ENCODE results near the gene TRPC4.
"Not testable (repeated sequence)": the region's sequence is repeated elsewhere in the genome, so short reads cannot be mapped to it uniquely, and the experiment has no call there.

TRPC4 gene

DNA sequence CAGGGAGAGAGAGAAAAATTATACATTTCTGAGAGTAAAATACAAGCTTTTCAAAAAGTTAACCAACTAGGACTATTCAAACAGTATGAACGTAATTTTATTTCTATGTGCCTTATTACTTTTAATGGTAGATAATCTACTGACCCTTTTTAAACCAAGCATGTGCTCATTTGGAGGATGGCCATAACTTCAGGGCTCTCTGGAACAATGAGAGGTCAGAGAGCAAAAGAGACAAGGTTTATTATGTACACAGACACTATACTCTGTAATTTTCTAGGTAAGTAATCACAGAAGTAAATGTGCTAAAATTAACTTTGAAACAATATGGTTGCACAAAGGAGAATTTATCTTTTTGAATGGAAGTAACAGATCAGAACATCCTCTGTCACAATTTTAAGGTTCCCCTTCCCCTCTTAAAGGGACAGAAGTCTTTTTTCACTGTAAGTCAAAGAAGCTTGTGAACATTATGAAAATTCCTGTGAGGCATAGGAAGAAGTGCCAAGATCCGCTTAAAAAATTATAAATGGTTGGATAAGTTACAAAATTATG lies 272.0 kb downstream of the TRPC4 start:
- no peak for DNase-seq

- no peak for DNase-seq
Observed at GRCh38 chr13:37596805-37597204, 272.8 kb downstream of the TRPC4 start.

- DNase-seq, result no peak
Observed at GRCh38 chr13:37595162-37595561, 274.4 kb downstream of the TRPC4 start.

GRCh38 chr13:37594550-37594949 lies 275.0 kb downstream of the TRPC4 start:
- DNase-seq, result no peak

GRCh38 chr13:37589381-37589780 lies 280.2 kb downstream of the TRPC4 start:
- DNase-seq, result not testable (repeated sequence)

- no peak for DNase-seq
Observed at GRCh38 chr13:37587236-37587635, 282.3 kb downstream of the TRPC4 start.

Data from CD4-positive, alpha-beta T cell treated with Interleukin-10 for 1 hour (primary cell).